IMR-90 (cell line): ENCODE data around the gene SPECC1L. TPM values are rescaled to one million over a fixed set of nuclear protein-coding genes. Genes with fewer than 3 reads are reported as not detected.

Experiments
- ATAC-seq: fragments of 200-7000 bp; cut with Tn5 transposase; 2 replicates; pipeline ENCODE4 v1.9.1; 2020; ENCODE audit warnings: low read depth, mild to moderate bottlenecking, moderate library complexity
- BruUV-seq: library from RNA; stranded (reverse); fragments of 400-500 nt; replicated peaks from 2 replicates; lab custom pipeline; 2021; lab: Mats Ljungman, UMichigan
- CTCF ChIA-PET: fragments of 300-600 bp; formaldehyde crosslinking; extraction: SDS; loops from one replicate; lab custom pipeline; 2021; ENCODE audit warnings: antibody characterized with exemption; lab: Yijun Ruan, JAX
- POLR2A ChIA-PET: fragments of 300-600 bp; sonication (Branson Sonifier 250); formaldehyde crosslinking; loops from one replicate; lab custom pipeline; 2022; ENCODE audit warnings: antibody characterized with exemption; ENCODE audit not compliant: unreplicated experiment; lab: Charles Lee
- DNase-seq: peaks from one replicate; pipeline ENCODE4 v3.0.0; 2013
- H2AFZ ChIP-seq: replicated peaks from 2 replicates; pipeline ENCODE3; 2013; ENCODE audit warnings: low read length, mild to moderate bottlenecking; ENCODE audit not compliant: poor library complexity
- H2AK5ac ChIP-seq: 2 replicates; pipeline ENCODE4 v1.6.1; 2013; ENCODE audit warnings: low read depth, low read length, inconsistent platforms
- H2AK9ac ChIP-seq: replicated peaks from 2 replicates; pipeline ENCODE3; 2013; ENCODE audit warnings: mild to moderate bottlenecking, low read depth, low read length, moderate library complexity; ENCODE audit not compliant: poor library complexity
- H2BK120ac ChIP-seq: 2 replicates; pipeline ENCODE4 v1.6.1; 2013; ENCODE audit warnings: low read depth, low read length, inconsistent platforms
- H2BK15ac ChIP-seq: 3 replicates; pipeline ENCODE4 v1.6.1; 2013; ENCODE audit warnings: low read depth, low read length, inconsistent platforms
- H2BK20ac ChIP-seq: 2 replicates; pipeline ENCODE4 v1.6.1; 2013; ENCODE audit warnings: low read depth, mild to moderate bottlenecking, inconsistent platforms, low read length, moderate library complexity
- H2BK5ac ChIP-seq: 2 replicates; pipeline ENCODE4 v1.6.1; 2013; ENCODE audit warnings: mild to moderate bottlenecking, low read depth, low read length, inconsistent platforms; ENCODE audit not compliant: poor library complexity, severe bottlenecking
- H3K14ac ChIP-seq: replicated peaks from 2 replicates; pipeline ENCODE4 v1.6.1; 2013; ENCODE audit warnings: low read depth, low read length, inconsistent platforms
- H3K18ac ChIP-seq: 2 replicates; pipeline ENCODE4 v1.6.1; 2013; ENCODE audit warnings: low read depth, low read length, control low read depth
- H3K23ac ChIP-seq: 2 replicates; pipeline ENCODE4 v1.6.1; 2013; ENCODE audit warnings: low read depth, low read length, inconsistent platforms
- H3K27ac ChIP-seq: 2 replicates; pipeline ENCODE4 v1.5.1; 2013; ENCODE audit warnings: mild to moderate bottlenecking, control low read depth, low read length; ENCODE audit not compliant: insufficient read depth
- H3K27me3 ChIP-seq: 2 replicates; pipeline ENCODE4 v1.6.1; 2013; ENCODE audit warnings: low read length; ENCODE audit not compliant: control insufficient read depth, insufficient read depth
- H3K36me3 ChIP-seq: 2 replicates; pipeline ENCODE4 v1.6.1; 2013; ENCODE audit warnings: low read length, mixed read lengths; ENCODE audit not compliant: control insufficient read depth, insufficient read depth
- H3K4ac ChIP-seq: 2 replicates; pipeline ENCODE4 v1.6.1; 2013; ENCODE audit warnings: low read depth, low read length, inconsistent platforms
- H3K4me1 ChIP-seq: 2 replicates; pipeline ENCODE4 v1.6.1; 2013; ENCODE audit warnings: low read length, mixed read lengths; ENCODE audit not compliant: control insufficient read depth, insufficient read depth
- H3K4me2 ChIP-seq: 2 replicates; pipeline ENCODE4 v1.6.1; 2013; ENCODE audit warnings: low read depth, mild to moderate bottlenecking, control low read depth, low read length, moderate library complexity
- H3K4me3 ChIP-seq: 2 replicates; pipeline ENCODE4 v1.5.1; 2013; ENCODE audit warnings: low read depth, mild to moderate bottlenecking, control low read depth, low read length, moderate library complexity; ENCODE audit not compliant: insufficient read depth
- H3K56ac ChIP-seq: 2 replicates; pipeline ENCODE4 v1.6.1; 2013; ENCODE audit warnings: low read length, inconsistent platforms; ENCODE audit not compliant: insufficient read depth; ENCODE audit errors: extremely low read depth
- H3K79me1 ChIP-seq, 2 experiments: 2 replicates each; pipeline ENCODE4 v1.6.1; 2013; ENCODE audit warnings: low read length in 2 of 2, inconsistent platforms in 1 of 2, low read depth in 1 of 2
- H3K9ac ChIP-seq: 2 replicates; pipeline ENCODE4 v1.6.1; 2013; ENCODE audit warnings: low read depth, low read length, control low read depth
- H3K9me1 ChIP-seq: 2 replicates; pipeline ENCODE4 v1.6.1; 2013; ENCODE audit warnings: low read length, inconsistent platforms; ENCODE audit not compliant: insufficient read depth
- H3K9me3 ChIP-seq: 2 replicates; pipeline ENCODE4 v1.6.1; 2013; ENCODE audit warnings: low read length; ENCODE audit not compliant: control insufficient read depth, insufficient read depth
- H4K20me1 ChIP-seq: 2 replicates; pipeline ENCODE4 v1.6.1; 2013; ENCODE audit warnings: low read length, inconsistent platforms; ENCODE audit not compliant: insufficient read depth
- H4K5ac ChIP-seq: 2 replicates; pipeline ENCODE4 v1.6.1; 2013; ENCODE audit warnings: mild to moderate bottlenecking, low read depth, low read length, control low read depth
- H4K8ac ChIP-seq, 2 experiments: 2 replicates each; pipeline ENCODE4 v1.6.1; 2013; ENCODE audit warnings: low read depth in 2 of 2, low read length in 2 of 2, control low read depth in 1 of 2, inconsistent platforms in 1 of 2
- H4K91ac ChIP-seq: 2 replicates; pipeline ENCODE4 v1.6.1; 2013; ENCODE audit warnings: low read depth, low read length, inconsistent platforms; ENCODE audit not compliant: insufficient read depth
- ELK1 ChIP-seq: fragments of 150-350 bp; IDR thresholded peaks from 2 replicates; pipeline ENCODE4 v1.6.1; 2016; ENCODE audit warnings: low read depth, mild to moderate bottlenecking, low read length, moderate library complexity, borderline replicate concordance
- WGBS, 2 experiments: methylation state at CpG; one replicate each; pipeline versions ENCODE4 v1.1.5 to v1.1.7; 2013; ENCODE audit warnings: missing lambda C conversion rate in 2 of 2; ENCODE audit not compliant: insufficient read length in 1 of 2; ENCODE audit errors: extremely low coverage in 2 of 2; 5-methylcytosine and 5-hydroxymethylcytosine counted together
- dilution Hi-C: fragments of 300-500 bp; cut with HindIII; formaldehyde crosslinking; loops from one replicate; pipeline ENCODE4 v1.14.3; 2018; ENCODE audit warnings: low sequenced_read_pairs; ENCODE audit not compliant: unreplicated experiment
- in situ Hi-C: fragments of 300-500 bp; cut with MboI; formaldehyde crosslinking; loops from 3 replicates; pipeline ENCODE4 v1.14.3; 2019; ENCODE audit warnings: low sequenced_read_pairs, inconsistent platforms, mixed read lengths
- intact Hi-C: fragments of 100-400 bp; cut with micrococcal nuclease; formaldehyde crosslinking; loops from 2 replicates; pipeline ENCODE4 v1.10.0; 2022
- polyA plus RNA-seq, 3 experiments: library from polyadenylated mRNA; depleted of rRNA; stranded (reverse); fragments of >200 nt; gene quantifications; 2 replicates each; pipeline ENCODE4 v1.2.3, GENCODE V29; 2012; ENCODE audit warnings: low replicate concordance in 1 of 3
- total RNA-seq: library from RNA; depleted of rRNA; stranded (reverse); fragments of >200 nt; gene quantifications from 2 replicates; pipeline ENCODE4 v1.2.3, GENCODE V29; 2012

The SPECC1L gene
- total and polyA plus RNA-seq, 2 of the 4 experiments (the other 2 are of a cell fraction) = 18.7 to 44.1 TPM

DNA sequence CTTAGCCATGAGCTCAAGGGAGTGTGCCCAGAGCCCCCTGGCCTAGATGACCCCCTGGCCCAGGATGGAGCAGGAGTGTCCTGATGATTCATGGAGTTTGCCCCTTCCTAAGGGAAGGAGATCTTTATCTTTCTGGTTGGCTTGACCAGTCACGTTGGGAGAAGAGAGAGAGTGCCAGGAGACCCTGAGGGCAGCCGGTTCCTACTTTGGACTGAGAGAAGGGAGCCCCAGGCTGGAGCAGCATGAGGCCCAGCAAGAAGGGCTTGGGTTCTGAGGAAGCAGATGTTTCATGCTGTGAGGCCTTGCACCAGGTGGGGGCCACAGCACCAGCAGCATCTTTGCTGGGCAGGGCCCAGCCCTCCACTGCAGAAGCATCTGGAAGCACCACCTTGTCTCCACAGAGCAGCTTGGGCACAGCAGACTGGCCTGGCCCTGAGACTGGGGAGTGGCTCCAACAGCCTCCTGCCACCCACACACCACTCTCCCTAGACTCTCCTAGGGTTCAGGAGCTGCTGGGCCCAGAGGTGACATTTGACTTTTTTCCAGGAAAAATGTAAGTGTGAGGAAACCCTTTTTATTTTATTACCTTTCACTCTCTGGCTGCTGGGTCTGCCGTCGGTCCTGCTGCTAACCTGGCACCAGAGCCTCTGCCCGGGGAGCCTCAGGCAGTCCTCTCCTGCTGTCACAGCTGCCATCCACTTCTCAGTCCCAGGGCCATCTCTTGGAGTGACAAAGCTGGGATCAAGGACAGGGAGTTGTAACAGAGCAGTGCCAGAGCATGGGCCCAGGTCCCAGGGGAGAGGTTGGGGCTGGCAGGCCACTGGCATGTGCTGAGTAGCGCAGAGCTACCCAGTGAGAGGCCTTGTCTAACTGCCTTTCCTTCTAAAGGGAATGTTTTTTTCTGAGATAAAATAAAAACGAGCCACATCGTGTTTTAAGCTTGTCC lies 171.0 kb downstream of the SPECC1L start:
- BruUV-seq = no TSS peak
- Histone ChIP-seq H3K4me1 (peaks cover 6% of the 10 kb centered on the region), H3K27me3 (peaks cover 3% of the 10 kb centered on the region; the same call in 1 of the 2 replicates), H2AK9ac (no peak overlapping the region), H3K4me3 (no peak overlapping the region), H2BK15ac (no peak overlapping the region), H2AFZ (no peak overlapping the region), H4K5ac (no peak overlapping the region), H3K4me2 (no peak overlapping the region), H3K18ac (no peak overlapping the region), H3K9me1 (0 out of 2 replicates have a peak, but pooled peaks cover 3% of the 10 kb centered on the region), H3K14ac (no peak overlapping the region), H3K9me3 (no peaks in the 10 kb centered on the region), H2BK20ac (no peak overlapping the region), H3K36me3 (no peaks in the 10 kb centered on the region), H3K4ac (no peak overlapping the region), H2AK5ac (no peak overlapping the region), H2BK120ac (no peak overlapping the region), H3K23ac (no peak overlapping the region), H4K91ac (no peak overlapping the region), H3K27ac (no peak overlapping the region), H3K79me1 (no peaks in the 10 kb centered on the region), H2BK5ac (no peak overlapping the region), H3K9ac (no peak overlapping the region), H4K20me1 (no peaks in the 10 kb centered on the region), H3K56ac (no peak overlapping the region), H4K8ac (no peak overlapping the region)
- ChIA-PET POLR2A (no interaction called here), CTCF (no interaction called here)
- TF ChIP-seq ELK1 = no peak
- WGBS, 2 experiments = no CpG with 5 or more reads among the region's 8 CpGs
- intact Hi-C loops (no loop called here), dilution Hi-C loops (no loop called here), in situ Hi-C loops (no loop called here)
- DNase-seq (no peak), ATAC-seq (no peak)
